ENCODE results near the gene SFMBT2. TPM values are rescaled to one million over a fixed set of nuclear protein-coding genes. Genes with fewer than 3 reads are reported as not detected.

SFMBT2 gene
- total and polyA plus RNA-seq, 2 of the 13 experiments (the other 11 are each of a cell fraction or from before 2014, with no cell fraction given): 0.01 to 0.02 TPM

DNA sequence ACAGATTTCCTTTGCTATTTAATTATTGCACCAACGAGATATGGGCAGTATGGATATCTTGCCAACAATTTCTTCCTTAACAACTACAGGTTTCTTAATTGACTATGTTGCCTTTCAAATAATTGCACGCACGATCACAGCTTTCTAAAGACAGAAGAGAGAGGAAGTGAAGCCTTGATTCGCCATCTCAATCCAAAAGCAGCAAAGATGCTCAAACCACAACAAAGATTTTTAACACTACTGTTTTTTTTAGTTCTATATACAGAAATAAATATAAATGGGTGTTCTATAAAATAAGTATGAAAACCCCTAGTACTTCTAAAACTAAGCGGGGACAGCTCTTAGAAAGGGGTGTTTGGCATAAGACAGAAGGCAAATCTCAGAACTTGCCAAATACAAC is 251.3 kb downstream of the SFMBT2 start (continued):
- TF ChIP-seq, protein P1, sequence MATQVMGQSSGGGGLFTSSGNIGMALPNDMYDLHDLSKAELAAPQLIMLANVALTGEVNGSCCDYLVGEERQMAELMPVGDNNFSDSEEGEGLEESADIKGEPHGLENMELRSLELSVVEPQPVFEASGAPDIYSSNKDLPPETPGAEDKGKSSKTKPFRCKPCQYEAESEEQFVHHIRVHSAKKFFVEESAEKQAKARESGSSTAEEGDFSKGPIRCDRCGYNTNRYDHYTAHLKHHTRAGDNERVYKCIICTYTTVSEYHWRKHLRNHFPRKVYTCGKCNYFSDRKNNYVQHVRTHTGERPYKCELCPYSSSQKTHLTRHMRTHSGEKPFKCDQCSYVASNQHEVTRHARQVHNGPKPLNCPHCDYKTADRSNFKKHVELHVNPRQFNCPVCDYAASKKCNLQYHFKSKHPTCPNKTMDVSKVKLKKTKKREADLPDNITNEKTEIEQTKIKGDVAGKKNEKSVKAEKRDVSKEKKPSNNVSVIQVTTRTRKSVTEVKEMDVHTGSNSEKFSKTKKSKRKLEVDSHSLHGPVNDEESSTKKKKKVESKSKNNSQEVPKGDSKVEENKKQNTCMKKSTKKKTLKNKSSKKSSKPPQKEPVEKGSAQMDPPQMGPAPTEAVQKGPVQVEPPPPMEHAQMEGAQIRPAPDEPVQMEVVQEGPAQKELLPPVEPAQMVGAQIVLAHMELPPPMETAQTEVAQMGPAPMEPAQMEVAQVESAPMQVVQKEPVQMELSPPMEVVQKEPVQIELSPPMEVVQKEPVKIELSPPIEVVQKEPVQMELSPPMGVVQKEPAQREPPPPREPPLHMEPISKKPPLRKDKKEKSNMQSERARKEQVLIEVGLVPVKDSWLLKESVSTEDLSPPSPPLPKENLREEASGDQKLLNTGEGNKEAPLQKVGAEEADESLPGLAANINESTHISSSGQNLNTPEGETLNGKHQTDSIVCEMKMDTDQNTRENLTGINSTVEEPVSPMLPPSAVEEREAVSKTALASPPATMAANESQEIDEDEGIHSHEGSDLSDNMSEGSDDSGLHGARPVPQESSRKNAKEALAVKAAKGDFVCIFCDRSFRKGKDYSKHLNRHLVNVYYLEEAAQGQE (IDR thresholded peaks at IDR 0.05; ENCODE audit: borderline replicate concordance in 1 of 2, low read depth in 1 of 2, low read length in 2 of 2): no peak
- TF ChIP-seq SOX6 (IDR thresholded peaks at IDR 0.05): no peak
- TF ChIP-seq SOX6 (CRISPR knock-in tag; IDR thresholded peaks at IDR 0.05): no peak
- TF ChIP-seq, protein P2, sequence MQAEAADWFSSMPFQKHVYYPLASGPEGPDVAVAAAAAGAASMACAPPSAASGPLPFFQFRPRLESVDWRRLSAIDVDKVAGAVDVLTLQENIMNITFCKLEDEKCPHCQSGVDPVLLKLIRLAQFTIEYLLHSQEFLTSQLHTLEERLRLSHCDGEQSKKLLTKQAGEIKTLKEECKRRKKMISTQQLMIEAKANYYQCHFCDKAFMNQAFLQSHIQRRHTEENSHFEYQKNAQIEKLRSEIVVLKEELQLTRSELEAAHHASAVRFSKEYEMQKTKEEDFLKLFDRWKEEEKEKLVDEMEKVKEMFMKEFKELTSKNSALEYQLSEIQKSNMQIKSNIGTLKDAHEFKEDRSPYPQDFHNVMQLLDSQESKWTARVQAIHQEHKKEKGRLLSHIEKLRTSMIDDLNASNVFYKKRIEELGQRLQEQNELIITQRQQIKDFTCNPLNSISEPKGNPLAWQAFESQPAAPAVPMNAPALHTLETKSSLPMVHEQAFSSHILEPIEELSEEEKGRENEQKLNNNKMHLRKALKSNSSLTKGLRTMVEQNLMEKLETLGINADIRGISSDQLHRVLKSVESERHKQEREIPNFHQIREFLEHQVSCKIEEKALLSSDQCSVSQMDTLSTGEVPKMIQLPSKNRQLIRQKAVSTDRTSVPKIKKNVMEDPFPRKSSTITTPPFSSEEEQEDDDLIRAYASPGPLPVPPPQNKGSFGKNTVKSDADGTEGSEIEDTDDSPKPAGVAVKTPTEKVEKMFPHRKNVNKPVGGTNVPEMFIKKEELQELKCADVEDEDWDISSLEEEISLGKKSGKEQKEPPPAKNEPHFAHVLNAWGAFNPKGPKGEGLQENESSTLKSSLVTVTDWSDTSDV (CRISPR knock-in tag; IDR thresholded peaks at IDR 0.05): no peak

GRCh38 chr10:7157091-7157490 is 253.7 kb downstream of the SFMBT2 start:
- no peak for FAIRE-seq
- H3K9ac ChIP-seq (ENCODE audit: insufficient read depth, low read depth, low read length): no peak overlapping the region
- H2AFZ ChIP-seq (ENCODE audit: low read length): no peak overlapping the region
- intact Hi-C loops (cut with micrococcal nuclease; ENCODE audit: unreplicated experiment): no loop called here
- no peaks in the 10 kb centered on the region for H3K4me1 ChIP-seq (ENCODE audit: insufficient read depth, low read length)
- no peak overlapping the region for H3K4me2 ChIP-seq (ENCODE audit: low read depth, low read length)
- H3K27ac ChIP-seq (ENCODE audit: extremely low read length, insufficient read depth, low read length): no peak overlapping the region
- in situ Hi-C loops (cut with HindIII; ENCODE audit: extremely low pct_ligation_motif_present, low pct_unique_long_range_greater_than_20kb): no loop called here
- no peaks in the 10 kb centered on the region for H3K79me2 ChIP-seq (ENCODE audit: insufficient read depth, low read length)
- WGBS (ENCODE audit: low lambda C conversion rate): 24% methylated on average over 2 of the region's 2 CpGs
- ChIA-PET POLR2A (no interaction called here), CTCF (ENCODE audit: low intra/inter-chr PET ratio, low total read pairs) (no interaction called here)
- no peak overlapping the region for H3K4me3 ChIP-seq (replicated peaks in 1 of 3; ENCODE audit: insufficient read depth in 1 of 3, low read depth in 2 of 3, low read length in 3 of 3)
- H3K36me3 ChIP-seq (replicated peaks in 1 of 2; ENCODE audit: control insufficient read depth in 1 of 2, insufficient read depth in 2 of 2, low read length in 2 of 2): no peaks in the 10 kb centered on the region
- no TSS peak for BruUV-seq (replicated peaks)
- H3K9me3 ChIP-seq (ENCODE audit: low read length): no peaks in the 10 kb centered on the region
- peaks cover 0 to 7% of the 10 kb centered on the region in 2 experiments; a peak in 2 of 5 replicates for H3K27me3 ChIP-seq (ENCODE audit: control insufficient read depth in 1 of 2, insufficient read depth in 2 of 2, low read length in 2 of 2)
- no peak for DNase-seq (ENCODE audit: low spot score)
- no peaks in the 10 kb centered on the region for H4K20me1 ChIP-seq (ENCODE audit: insufficient read depth, low read length)
- no peak for ATAC-seq
- TF ChIP-seq HNRNPUL1 (IDR thresholded peaks at IDR 0.05; ENCODE audit: low read depth, low read length): no peak
- TF ChIP-seq TCF7L2 (IDR thresholded peaks at IDR 0.05; ENCODE audit: low read depth, low read length): no peak
- TF ChIP-seq KIAA2018 (CRISPR knock-in tag; IDR thresholded peaks at IDR 0.05; ENCODE audit: borderline replicate concordance): no peak
- TF ChIP-seq NCOR1 (IDR thresholded peaks at IDR 0.05; ENCODE audit: borderline replicate concordance, low read length): no peak

Measured in HepG2 (cell line).